HG03432 (cell line): ENCODE measurements around the gene TIMM10.
"Not testable (repeated sequence)": the region's sequence is repeated elsewhere in the genome, so short reads cannot be mapped to it uniquely, and the experiment has no call there.

Experiments
- ATAC-seq: cut with Tn5 transposase; IDR thresholded peaks from one replicate; pipeline ENCODE4 v1.9.1; 2021; ENCODE audit warnings: mild to moderate bottlenecking, moderate library complexity; ENCODE audit not compliant: unreplicated experiment

The TIMM10 gene

GRCh38 chr11:57543593-57543992 lies 13.0 kb upstream of the TIMM10 start:
- no peak for ATAC-seq

- no peak for ATAC-seq
Observed at GRCh38 chr11:57542582-57542981, 12.0 kb upstream of the TIMM10 start.

GRCh38 chr11:57541169-57541568 lies 10.6 kb upstream of the TIMM10 start:
- ATAC-seq, result no peak

- ATAC-seq, result no peak
Observed at GRCh38 chr11:57539342-57539741, 8.8 kb upstream of the TIMM10 start.

- no peak for ATAC-seq
Observed at GRCh38 chr11:57536947-57537619, 6.5 kb upstream of the TIMM10 start, which contains the start of gene SMTNL1. TSS of gene SMTNL1 (plus strand) at chr11:57537595. CDS start at chr11:57542643, 5,048 bp downstream.

GRCh38 chr11:57534449-57534848 lies 3.9 kb upstream of the TIMM10 start:
- not testable (repeated sequence) for ATAC-seq

GRCh38 chr11:57530215-57530595 lies 349 bp downstream of the TIMM10 start:
- ATAC-seq, result no peak

GRCh38 chr11:57529012-57529411 lies 1.5 kb downstream of the TIMM10 start:
- no peak for ATAC-seq

- ATAC-seq, result no peak
Observed at GRCh38 chr11:57527056-57527631, 3.4 kb downstream of the TIMM10 start.

- no peak for ATAC-seq
Observed at GRCh38 chr11:57523419-57523818, 7.1 kb downstream of the TIMM10 start.

- no peak for ATAC-seq
Observed at GRCh38 chr11:57521116-57521515, 9.4 kb downstream of the TIMM10 start.

- ATAC-seq, result no peak
Observed at GRCh38 chr11:57516061-57516443, 14.5 kb downstream of the TIMM10 start.

GRCh38 chr11:57515332-57516060 lies 15.1 kb downstream of the TIMM10 start, which contains the start of gene SLC43A1:
TSS of gene SLC43A1 (minus strand) at chr11:57515702. CDS start at chr11:57514111, 1,591 bp downstream.
- ATAC-seq, result peak; percentile 39

- ATAC-seq, result peak; percentile 51
Observed at GRCh38 chr11:57514538-57515331, 15.8 kb downstream of the TIMM10 start.

GRCh38 chr11:57513911-57514537 lies 16.5 kb downstream of the TIMM10 start:
- ATAC-seq, result peak; percentile 35

- no peak for ATAC-seq
Observed at GRCh38 chr11:57513452-57513795, 17.1 kb downstream of the TIMM10 start.

GRCh38 chr11:57512646-57513451 lies 17.7 kb downstream of the TIMM10 start:
- ATAC-seq, result no peak

GRCh38 chr11:57511741-57512430 lies 18.7 kb downstream of the TIMM10 start:
- no peak for ATAC-seq
